SK-N-SH (cell line): Measurements from ENCODE around the gene LRRC38. TPM values are rescaled to one million over a fixed set of nuclear protein-coding genes. Genes with fewer than 3 reads are reported as not detected.
A peak's percentile ranks its signal among the peaks of the same experiment; 100 is the strongest.

ENCODE experiments used
- CTCF ChIA-PET: fragments of 300-600, 350-600 bp; formaldehyde crosslinking; extraction: SDS; loops from one replicate; lab custom pipeline; 2021; lab: Yijun Ruan, JAX
- POLR2A ChIA-PET: fragments of 350-600 bp; sonication (Branson Sonifier 250); formaldehyde crosslinking; extraction: SDS; loops from one replicate; lab custom pipeline; 2020; ENCODE audit warnings: antibody characterized with exemption, inconsistent platforms; lab: Yijun Ruan, JAX
- DNase-seq: peaks from one replicate; pipeline ENCODE4 v3.0.0; 2012
- H2AFZ ChIP-seq: fragments of 200-600 bp; sonication (generic); 2 replicates; pipeline ENCODE4 v1.8.1; 2016; ENCODE audit warnings: antibody characterized with exemption, mild to moderate bottlenecking, low read depth
- H3F3A ChIP-seq: fragments of 200-600 bp; sonication (generic); replicated peaks from 2 replicates; pipeline ENCODE3; 2016; ENCODE audit warnings: antibody characterized with exemption, mild to moderate bottlenecking; ENCODE audit not compliant: insufficient read depth
- H3K27ac ChIP-seq, 2 experiments: fragments of 200-500 bp in 1 of 2; fragments of 200-600 bp in 1 of 2; sonication (Bioruptor generic) in 1 of 2; sonication (generic), shearing (Covaris generic) in 1 of 2; 2 replicates each; pipeline versions ENCODE4 v1.5.1 to v1.6.1; 2014 to 2016; ENCODE audit warnings: low read depth in 2 of 2, inconsistent platforms in 1 of 2, low read length in 1 of 2, mild to moderate bottlenecking in 1 of 2, mixed read lengths in 1 of 2
- H3K27me3 ChIP-seq: fragments of 200-600 bp; sonication (generic), shearing (Covaris generic); 2 replicates; pipeline ENCODE4 v1.6.1; 2016; ENCODE audit warnings: mixed run types; ENCODE audit not compliant: insufficient read depth
- H3K36me3 ChIP-seq, 2 experiments: fragments of 200-500 bp in 1 of 2; fragments of 200-600 bp in 1 of 2; sonication (Bioruptor generic) in 1 of 2; sonication (generic) in 1 of 2; replicated peaks in 1 of 2; 2 replicates each; pipeline versions ENCODE3 to v1.5.1; 2014 to 2016; ENCODE audit warnings: low read length in 1 of 2, mild to moderate bottlenecking in 1 of 2; ENCODE audit not compliant: insufficient read depth in 2 of 2, control insufficient read depth in 1 of 2
- H3K4me1 ChIP-seq, 2 experiments: fragments of 200-500 bp in 1 of 2; fragments of 200-600 bp in 1 of 2; sonication (Bioruptor generic) in 1 of 2; sonication (generic), shearing (Covaris generic) in 1 of 2; 2 replicates each; pipeline versions ENCODE4 v1.5.1 to v1.6.1; 2014 to 2016; ENCODE audit warnings: low read depth in 1 of 2, low read length in 1 of 2, mixed run types in 1 of 2; ENCODE audit not compliant: insufficient read depth in 2 of 2, control insufficient read depth in 1 of 2
- H3K4me2 ChIP-seq: fragments of 200-600 bp; sonication (generic), shearing (Covaris generic); 2 replicates; pipeline ENCODE4 v1.6.1; 2017; ENCODE audit warnings: mixed run types
- H3K4me3 ChIP-seq, 2 experiments: fragments of 200-500 bp in 1 of 2; fragments of 200-600 bp in 1 of 2; sonication (Bioruptor generic) in 1 of 2; sonication (generic), shearing (Covaris generic) in 1 of 2; 2 replicates each; pipeline versions ENCODE4 v1.5.1 to v1.8.1; 2014 to 2016; ENCODE audit warnings: low read depth in 2 of 2, inconsistent platforms in 1 of 2, low read length in 1 of 2, mild to moderate bottlenecking in 1 of 2, mixed read lengths in 1 of 2, moderate library complexity in 1 of 2
- H3K79me2 ChIP-seq: fragments of 200-600 bp; sonication (generic); 2 replicates; pipeline ENCODE4 v1.8.1; 2017; ENCODE audit warnings: mild to moderate bottlenecking; ENCODE audit not compliant: insufficient read depth
- H3K9ac ChIP-seq: fragments of 200-600 bp; sonication (generic); 2 replicates; pipeline ENCODE4 v1.6.1; 2017; ENCODE audit warnings: mixed run types
- H3K9me2 ChIP-seq: fragments of 200-600 bp; sonication (generic); 2 replicates; pipeline ENCODE4 v1.6.1; 2017; ENCODE audit warnings: mixed run types
- H3K9me3 ChIP-seq: fragments of 200-600 bp; sonication (generic); 2 replicates; pipeline ENCODE4 v1.6.1; 2017; ENCODE audit warnings: mixed run types, mild to moderate bottlenecking, moderate library complexity
- H4K20me1 ChIP-seq: fragments of 200-600 bp; sonication (generic); 2 replicates; pipeline ENCODE4 v1.6.1; 2017; ENCODE audit warnings: mild to moderate bottlenecking, mixed run types; ENCODE audit not compliant: insufficient read depth
- CTCF ChIP-seq: fragments of 200-600 bp; sonication (generic); IDR thresholded peaks from 2 replicates; pipeline ENCODE4 v1.6.1; 2017; ENCODE audit warnings: antibody characterized with exemption, mild to moderate bottlenecking, moderate library complexity
- FOXM1 ChIP-seq: IDR thresholded peaks from 2 replicates; pipeline ENCODE4 v1.4.0; 2012; ENCODE audit warnings: low read depth, mild to moderate bottlenecking
- NFIC ChIP-seq: IDR thresholded peaks from 2 replicates; pipeline ENCODE4 v1.4.0; 2012; ENCODE audit warnings: borderline replicate concordance
- NRF1 ChIP-seq: IDR thresholded peaks from 2 replicates; pipeline ENCODE4 v1.6.1; 2012; ENCODE audit warnings: low read depth, mild to moderate bottlenecking, low read length
- PBX3 ChIP-seq: IDR thresholded peaks from 2 replicates; pipeline ENCODE4; 2012
- RAD21 ChIP-seq: IDR thresholded peaks from 2 replicates; pipeline ENCODE4 v1.6.1; 2012; ENCODE audit warnings: mild to moderate bottlenecking, low read length
- RFX5 ChIP-seq: IDR thresholded peaks from 2 replicates; pipeline ENCODE4 v1.6.1; 2012; ENCODE audit warnings: mild to moderate bottlenecking, improper control_type of control experiment, low read length
- SMC3 ChIP-seq: IDR thresholded peaks from 2 replicates; pipeline ENCODE4 v1.6.1; 2012; ENCODE audit warnings: low read depth, low read length, improper control_type of control experiment
- TCF12 ChIP-seq: IDR thresholded peaks from 2 replicates; pipeline ENCODE4 v1.4.0; 2012
- WGBS: methylation state at CpG from one replicate; pipeline ENCODE4 v1.1.6; 2017; ENCODE audit warnings: low lambda C conversion rate; 5-methylcytosine and 5-hydroxymethylcytosine counted together
- polyA plus RNA-seq, 3 experiments: library from polyadenylated mRNA; depleted of rRNA; stranded (reverse); fragments of >200 nt; gene quantifications; 2 replicates each; pipeline ENCODE4 v1.2.3, GENCODE V29; 2012

Gene LRRC38
- polyA plus RNA-seq, 1 of the 3 experiments (the other 2 are of a cell fraction): 0.02 TPM

GRCh38 chr1:13543451-13544220, 29.8 kb upstream of the LRRC38 start:
- Histone ChIP-seq H3K27ac (no peak overlapping the region), H3K27me3 (no peaks in the 10 kb centered on the region; the same call in 1 of the 2 replicates), H3K4me1 (no peaks in the 10 kb centered on the region), H3K9me2 (no peaks in the 10 kb centered on the region), H2AFZ (peak overlapping the region; percentile 32; the same call in 1 of the 2 replicates), H3K36me3 (no peaks in the 10 kb centered on the region), H3K79me2 (no peaks in the 10 kb centered on the region), H3F3A (no peaks in the 10 kb centered on the region), H3K4me2 (peak overlapping the region; percentile 33; the same call in 1 of the 2 replicates), H4K20me1 (no peaks in the 10 kb centered on the region), H3K9me3 (no peaks in the 10 kb centered on the region), H3K9ac (no peak overlapping the region), H3K4me3 (no peak overlapping the region; a peak in 1 of 4 replicates)
- 14% methylated on average over 18 of the region's 20 CpGs for WGBS
- DNase-seq: peak; percentile 54
- TF ChIP-seq CTCF (peak; percentile 58), RAD21 (0 out of 2 replicates have a peak, but pooled peaks have one; percentile 21), PBX3 (no peak)
- POLR2A ChIA-PET: no interaction called here
- CTCF ChIA-PET: interaction anchor here (0.8 to 1.0 kb wide), 3 partner anchors 36 to 719 kb away, joined by 3 to 5 read pairs (median 3); no protein-coding TSS in a partner anchor

GRCh38 chr1:13541435-13542215, 27.8 kb upstream of the LRRC38 start:
- 10% methylated on average over 12 of the region's 13 CpGs for WGBS
- Histone ChIP-seq H3K79me2 (no peaks in the 10 kb centered on the region), H3F3A (no peaks in the 10 kb centered on the region), H3K27ac (no peak overlapping the region), H3K4me1 (no peaks in the 10 kb centered on the region), H3K9ac (no peak overlapping the region), H3K9me2 (no peaks in the 10 kb centered on the region), H3K4me2 (no peak overlapping the region), H3K9me3 (no peaks in the 10 kb centered on the region), H3K4me3 (no peak overlapping the region), H4K20me1 (no peaks in the 10 kb centered on the region), H3K36me3 (no peaks in the 10 kb centered on the region), H2AFZ (no peak overlapping the region), H3K27me3 (no peaks in the 10 kb centered on the region; the same call in 1 of the 2 replicates)
- ChIA-PET POLR2A (no interaction called here), CTCF (interaction anchor here (0.7 kb wide), 1 partner anchor 476 kb away, joined by 3 read pairs; no protein-coding TSS in a partner anchor)
- DNase-seq: no peak
- TF ChIP-seq RFX5 (no peak), FOXM1 (no peak), TCF12 (no peak), SMC3 (no peak), NFIC (no peak), NRF1 (no peak)
